Ascending aorta (tissue), 2 donors: ENCODE measurements around the gene SSC5D. TPM values are rescaled to one million over a fixed set of nuclear protein-coding genes. Genes with fewer than 3 reads are reported as not detected.

Source experiments
- DNase-seq, 2 donors: peaks; one replicate each; pipeline ENCODE4 v3.0.0-alpha.2; 2019; ENCODE audit warnings: low spot score in 2 of 2
- H3K27ac ChIP-seq, 2 donors: fragments of 200-600 bp; sonication (generic); one replicate each; pipeline ENCODE4 v1.5.1; 2016 to 2017; ENCODE audit warnings: mild to moderate bottlenecking in 1 of 2
- H3K27me3 ChIP-seq: fragments of 200-600 bp; sonication (generic); one replicate; pipeline ENCODE4 v1.5.1; 2017
- H3K36me3 ChIP-seq, 2 donors: fragments of 200-600 bp; sonication (generic); one replicate each; pipeline ENCODE4 v1.5.1; 2016
- H3K4me1 ChIP-seq, 2 donors: fragments of 200-600 bp; sonication (generic); one replicate each; pipeline ENCODE4 v1.5.1; 2016 to 2017; ENCODE audit warnings: mild to moderate bottlenecking in 1 of 2
- H3K4me3 ChIP-seq, 2 donors: fragments of 200-600 bp; sonication (generic); one replicate each; pipeline ENCODE4 v1.5.1; 2016 to 2017; ENCODE audit warnings: mild to moderate bottlenecking in 1 of 2
- H3K9me3 ChIP-seq, 2 donors: fragments of 200-600 bp; sonication (generic); one replicate each; pipeline ENCODE4 v1.5.1; 2016
- intact Hi-C: fragments of 100-400 bp; cut with DNase I; formaldehyde crosslinking; loops from one replicate; pipeline ENCODE4 v1.15.1; 2023
- total RNA-seq: library from RNA; depleted of rRNA; stranded (reverse); fragments of >200 nt; gene quantifications from one replicate; pipeline ENCODE4 v1.1.0, GENCODE V29; 2016
- TF ChIP-seq, protein P1 (sequence below), 3 experiments: fragments of 200-600 bp in 2 of 3; fragments of 450-650 bp in 1 of 3; sonication (generic) in 2 of 3; IDR thresholded peaks; one replicate each; pipeline ENCODE4 v1.5.1; 2016 to 2019; ENCODE audit warnings: antibody characterized with exemption in 3 of 3, mild to moderate bottlenecking in 1 of 3, moderate library complexity in 1 of 3

Gene SSC5D
- 22.4 TPM for total RNA-seq

DNA sequence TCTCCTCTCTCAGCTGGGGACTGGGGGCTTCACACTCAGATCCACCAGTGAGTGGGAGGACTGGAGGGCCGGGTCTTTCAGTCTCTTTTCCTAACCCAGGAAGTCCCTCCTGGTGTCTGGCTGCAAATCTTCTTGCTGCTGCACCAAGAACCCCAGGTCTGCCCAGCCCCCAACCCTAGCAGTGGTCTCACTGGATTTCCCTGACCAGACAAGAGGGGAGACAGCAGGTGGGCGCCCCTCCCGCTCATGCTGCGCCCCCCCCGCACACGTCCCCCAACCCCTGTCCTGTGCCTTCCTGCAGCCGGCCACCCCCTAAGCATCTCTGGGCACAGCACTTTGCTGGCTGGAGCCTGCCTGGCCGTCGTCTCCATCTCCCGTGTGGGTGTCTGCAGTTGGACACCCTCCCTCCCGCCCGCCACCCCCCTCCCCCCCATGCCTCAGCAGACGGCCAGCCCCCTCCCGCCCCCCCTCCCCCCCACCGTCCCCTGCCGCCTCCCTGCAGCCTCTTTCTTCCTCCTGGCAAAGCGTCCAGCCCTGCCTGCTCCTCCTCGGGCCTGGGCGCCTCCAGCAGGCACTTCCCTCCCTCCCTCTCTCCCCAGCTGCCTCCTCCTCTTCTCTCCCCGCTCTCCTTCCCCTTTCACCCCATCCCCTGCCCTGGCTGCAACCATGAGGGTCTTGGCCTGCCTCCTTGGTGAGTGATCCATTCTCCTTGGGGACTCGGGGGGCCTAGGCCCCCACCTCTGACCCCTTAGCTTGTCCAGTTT, at the start of gene SSC5D:
TSS of gene SSC5D (plus strand) at position 513 of the 764 bp plus-strand sequence. CDS start at position 667, 154 bp downstream.
- intact Hi-C loops, result loop anchor here (1.0 kb wide), 1 partner anchor 16 kb away; no protein-coding TSS in a partner anchor
- peak within 1 kb of the TSS; percentile 85 to 90 for H3K27ac ChIP-seq
- H3K27me3 ChIP-seq, result no peaks in the 10 kb centered on the region
- no peak for DNase-seq
- TF ChIP-seq, protein P1, sequence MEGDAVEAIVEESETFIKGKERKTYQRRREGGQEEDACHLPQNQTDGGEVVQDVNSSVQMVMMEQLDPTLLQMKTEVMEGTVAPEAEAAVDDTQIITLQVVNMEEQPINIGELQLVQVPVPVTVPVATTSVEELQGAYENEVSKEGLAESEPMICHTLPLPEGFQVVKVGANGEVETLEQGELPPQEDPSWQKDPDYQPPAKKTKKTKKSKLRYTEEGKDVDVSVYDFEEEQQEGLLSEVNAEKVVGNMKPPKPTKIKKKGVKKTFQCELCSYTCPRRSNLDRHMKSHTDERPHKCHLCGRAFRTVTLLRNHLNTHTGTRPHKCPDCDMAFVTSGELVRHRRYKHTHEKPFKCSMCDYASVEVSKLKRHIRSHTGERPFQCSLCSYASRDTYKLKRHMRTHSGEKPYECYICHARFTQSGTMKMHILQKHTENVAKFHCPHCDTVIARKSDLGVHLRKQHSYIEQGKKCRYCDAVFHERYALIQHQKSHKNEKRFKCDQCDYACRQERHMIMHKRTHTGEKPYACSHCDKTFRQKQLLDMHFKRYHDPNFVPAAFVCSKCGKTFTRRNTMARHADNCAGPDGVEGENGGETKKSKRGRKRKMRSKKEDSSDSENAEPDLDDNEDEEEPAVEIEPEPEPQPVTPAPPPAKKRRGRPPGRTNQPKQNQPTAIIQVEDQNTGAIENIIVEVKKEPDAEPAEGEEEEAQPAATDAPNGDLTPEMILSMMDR (IDR thresholded peaks at IDR 0.05), result no peak
- H3K9me3 ChIP-seq, result no peaks in the 10 kb centered on the region
- H3K4me1 ChIP-seq, result peaks cover 23 to 42% of the 10 kb centered on the region in 2 donors
- H3K4me3 ChIP-seq, result peak within 1 kb of the TSS in 1 of 2 donors; percentile 52
- H3K36me3 ChIP-seq, result peaks cover 3 to 7% of the 10 kb centered on the region in 2 donors

DNA sequence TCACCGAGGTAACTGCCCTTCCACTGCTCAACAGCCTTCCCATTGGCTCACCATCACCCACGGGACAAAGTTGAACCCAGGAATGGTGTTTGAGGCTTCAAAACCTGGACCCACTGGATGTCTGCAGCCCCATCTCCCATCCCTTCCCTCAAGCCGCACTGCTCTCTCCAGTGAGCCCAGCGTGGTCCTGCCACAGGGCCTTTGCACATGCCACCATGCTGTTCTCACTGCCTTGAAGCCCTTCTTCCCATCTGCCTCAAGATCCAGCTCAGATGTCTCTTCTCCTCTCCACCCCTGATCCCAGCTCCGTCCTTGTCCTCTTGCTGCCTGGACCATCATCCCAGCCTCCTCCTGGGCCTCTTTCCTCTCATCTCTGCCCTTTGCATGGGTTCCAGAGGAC, 49.2 kb upstream of the SSC5D start:
- H3K4me1 ChIP-seq, result no peaks in the 10 kb centered on the region
- H3K27me3 ChIP-seq, result peaks cover 19% of the 10 kb centered on the region
- H3K27ac ChIP-seq, result no peak overlapping the region
- no peaks in the 10 kb centered on the region for H3K9me3 ChIP-seq
- TF ChIP-seq, protein P1 (IDR thresholded peaks at IDR 0.05), result no peak
- DNase-seq, result no peak
- H3K36me3 ChIP-seq, result no peaks in the 10 kb centered on the region
- H3K4me3 ChIP-seq, result no peak overlapping the region
- intact Hi-C loops, result no loop called here

DNA sequence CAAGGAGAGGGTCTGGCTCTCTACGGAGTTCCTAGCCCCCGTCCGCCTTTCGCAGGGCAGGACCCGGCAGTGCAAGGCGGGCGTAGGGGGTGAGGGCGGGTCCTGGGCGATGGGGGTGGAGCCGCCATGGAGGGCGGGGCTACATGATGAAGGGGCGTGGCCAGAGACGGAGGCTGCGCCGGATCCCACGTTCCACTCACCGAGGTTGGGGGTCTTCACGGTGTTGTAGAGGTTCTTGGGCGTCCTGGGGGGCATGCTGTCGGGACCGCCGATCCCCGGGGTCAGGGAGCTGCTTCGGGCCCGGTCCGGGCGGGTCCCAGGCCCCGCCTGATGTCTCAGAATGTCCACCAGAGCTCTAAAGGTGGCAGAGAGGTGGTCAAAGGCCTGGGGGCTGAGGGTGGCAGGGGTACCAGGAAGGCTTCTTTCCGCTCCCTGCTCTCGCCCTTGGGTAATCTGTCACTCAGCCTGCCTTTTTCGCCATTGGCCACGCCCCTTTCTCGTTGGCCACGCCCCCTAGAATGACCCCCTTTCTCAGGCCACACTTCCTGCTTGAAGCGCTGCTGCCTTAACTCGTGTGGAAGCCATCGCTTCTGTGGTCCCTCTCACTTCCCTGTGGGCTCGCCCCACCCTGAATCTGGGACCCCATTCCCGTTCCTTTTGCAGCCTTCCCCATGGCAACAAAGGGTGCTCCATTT, 47.7 kb upstream of the SSC5D start:
- intact Hi-C loops, result no loop called here
- H3K4me1 ChIP-seq, result no peaks in the 10 kb centered on the region
- H3K27ac ChIP-seq, result no peak overlapping the region
- H3K27me3 ChIP-seq, result peaks cover 19% of the 10 kb centered on the region
- H3K9me3 ChIP-seq, result no peaks in the 10 kb centered on the region
- H3K4me3 ChIP-seq, result no peak overlapping the region
- no peaks in the 10 kb centered on the region for H3K36me3 ChIP-seq
- TF ChIP-seq, protein P1 (IDR thresholded peaks at IDR 0.05), result no peak
- no peak for DNase-seq

DNA sequence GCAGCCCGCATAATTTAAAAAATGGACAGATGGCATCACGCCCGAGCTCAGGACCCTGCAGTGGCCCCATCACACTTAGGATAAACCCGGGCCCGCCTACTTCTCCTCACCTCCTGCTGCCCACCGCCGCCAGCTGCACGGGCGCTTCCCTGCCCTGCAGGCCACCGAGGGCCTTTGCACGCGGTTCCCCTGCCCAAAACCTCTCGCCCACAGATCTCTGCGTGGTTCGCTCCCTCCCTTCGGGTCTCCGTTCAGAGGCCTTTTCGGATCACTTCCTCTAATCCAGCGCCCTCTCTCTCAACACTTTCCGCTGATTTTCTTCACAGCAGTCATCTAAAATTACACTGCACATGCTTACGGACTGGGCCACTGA, 46.9 kb upstream of the SSC5D start:
- H3K27me3 ChIP-seq, result peaks cover 19% of the 10 kb centered on the region
- H3K4me3 ChIP-seq, result no peak overlapping the region
- no peaks in the 10 kb centered on the region for H3K4me1 ChIP-seq
- no peaks in the 10 kb centered on the region for H3K36me3 ChIP-seq
- H3K27ac ChIP-seq, result no peak overlapping the region
- TF ChIP-seq, protein P1 (IDR thresholded peaks at IDR 0.05), result no peak
- intact Hi-C loops, result no loop called here
- no peak for DNase-seq
- H3K9me3 ChIP-seq, result no peaks in the 10 kb centered on the region

DNA sequence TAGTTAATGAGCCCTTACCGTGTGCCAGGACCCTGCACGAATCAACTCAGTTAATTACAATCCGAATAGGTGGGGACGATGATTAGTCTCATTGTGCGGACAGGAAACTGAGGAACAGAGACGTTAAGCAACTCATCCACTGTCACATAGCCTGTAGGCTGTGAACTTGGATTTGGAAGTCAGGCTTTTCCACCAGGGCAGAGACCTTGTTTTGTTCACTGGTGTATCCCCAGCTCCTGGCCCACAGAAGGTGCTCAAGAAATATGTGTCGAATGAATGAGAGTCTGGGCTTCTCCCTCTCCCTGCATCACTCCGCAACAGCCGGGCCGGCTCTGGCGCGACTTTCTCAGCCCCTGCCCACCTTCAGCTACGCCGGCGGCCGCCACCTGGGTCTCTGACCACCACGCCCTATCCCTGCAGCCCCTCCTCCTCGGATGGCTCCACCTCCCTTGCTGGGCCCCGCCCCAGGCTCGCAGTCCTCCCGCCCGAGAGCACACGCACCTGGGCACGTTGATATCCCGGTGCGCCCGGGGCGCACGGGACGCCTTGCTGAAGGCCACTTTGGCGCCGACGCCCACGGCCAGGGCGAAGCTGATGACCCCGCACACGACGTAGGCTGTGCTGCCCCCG, 46.4 kb upstream of the SSC5D start:
- Histone ChIP-seq H3K36me3 (no peaks in the 10 kb centered on the region), H3K27me3 (peaks cover 19% of the 10 kb centered on the region), H3K9me3 (no peaks in the 10 kb centered on the region), H3K4me1 (no peaks in the 10 kb centered on the region), H3K4me3 (no peak overlapping the region), H3K27ac (no peak overlapping the region)
- TF ChIP-seq, protein P1 (IDR thresholded peaks at IDR 0.05), result no peak
- DNase-seq, result no peak
- intact Hi-C loops, result no loop called here
